NCI-H1092 (cell line): Measurements from ENCODE around the gene RACGAP1.

Source experiments
- DNase-seq: peaks from one replicate; lab custom pipeline; 2025; lab: John Stamatoyannopoulos, UW

RACGAP1 gene

DNA sequence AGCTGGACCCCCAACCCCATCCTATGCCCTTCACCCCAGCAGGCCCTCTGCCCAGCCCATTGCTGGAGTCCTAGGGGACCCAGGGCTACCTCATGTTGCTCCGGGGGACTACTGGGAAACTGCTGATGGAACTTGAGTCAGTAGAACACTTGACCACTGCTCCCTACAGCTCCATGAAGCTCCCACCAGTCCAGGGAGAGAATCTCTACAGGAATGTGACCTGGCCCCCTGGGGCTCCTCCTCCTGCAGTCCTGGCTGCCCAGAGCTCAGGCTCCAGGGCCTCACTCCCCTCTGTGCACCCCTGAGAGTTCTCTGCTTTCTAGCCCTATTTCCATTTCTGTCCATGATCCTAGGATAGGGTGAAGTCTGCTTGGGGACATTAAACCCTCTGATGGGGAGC is 85.6 kb downstream of the RACGAP1 start:
- no peak for DNase-seq

- DNase-seq = no peak
Measured at GRCh38 chr12:49939307-49939706, 86.0 kb downstream of the RACGAP1 start.
